Liver (tissue), 3 donors: Measurements from ENCODE around the gene INSR.

Experiments
- ATF3 ChIP-seq: IDR thresholded peaks from 2 replicates; pipeline ENCODE4 v1.6.1; 2016; ENCODE audit warnings: antibody characterized with exemption
- CTCF ChIP-seq: fragments of 150-350 bp; IDR thresholded peaks from 2 replicates; pipeline ENCODE4 v1.5.1; 2017; ENCODE audit warnings: improper control_type of control experiment, low read depth, low read length; ENCODE audit not compliant: missing input control
- JUND ChIP-seq, 2 donors: IDR thresholded peaks; 2 replicates each; pipeline ENCODE4 v1.6.1; 2016; ENCODE audit warnings: antibody characterized with exemption in 2 of 2
- MAX ChIP-seq: IDR thresholded peaks from 2 replicates; pipeline ENCODE4 v1.6.1; 2016; ENCODE audit warnings: antibody characterized with exemption
- RAD21 ChIP-seq, 2 donors: IDR thresholded peaks; 2 replicates each; pipeline ENCODE4 v1.6.1; 2016; ENCODE audit warnings: antibody characterized with exemption in 2 of 2, mild to moderate bottlenecking in 2 of 2
- REST ChIP-seq: IDR thresholded peaks from 2 replicates; pipeline ENCODE4 v1.6.1; 2016; ENCODE audit warnings: antibody characterized with exemption, mild to moderate bottlenecking
- TAF1 ChIP-seq: conservative IDR thresholded peaks from 2 replicates; pipeline ENCODE4 v1.6.1; 2016; ENCODE audit warnings: antibody characterized with exemption, mild to moderate bottlenecking
- YY1 ChIP-seq: IDR thresholded peaks from 2 replicates; pipeline ENCODE4 v1.6.1; 2016; ENCODE audit warnings: antibody characterized with exemption, mild to moderate bottlenecking
- donor health status: healthy.
- donor health status: healthy.

- TF ChIP-seq MAX (no peak), CTCF (no peak), ATF3 (no peak), YY1 (no peak), TAF1 (no peak), JUND (IDR thresholded peaks at IDR 0.05) (no peak), RAD21 (IDR thresholded peaks at IDR 0.05) (no peak), REST (no peak)
These were observed 21.2 kb downstream of the INSR start for GRCh38 chr19:7272856-7273578.
